ENCODE results near the gene MEX3C.

DNA sequence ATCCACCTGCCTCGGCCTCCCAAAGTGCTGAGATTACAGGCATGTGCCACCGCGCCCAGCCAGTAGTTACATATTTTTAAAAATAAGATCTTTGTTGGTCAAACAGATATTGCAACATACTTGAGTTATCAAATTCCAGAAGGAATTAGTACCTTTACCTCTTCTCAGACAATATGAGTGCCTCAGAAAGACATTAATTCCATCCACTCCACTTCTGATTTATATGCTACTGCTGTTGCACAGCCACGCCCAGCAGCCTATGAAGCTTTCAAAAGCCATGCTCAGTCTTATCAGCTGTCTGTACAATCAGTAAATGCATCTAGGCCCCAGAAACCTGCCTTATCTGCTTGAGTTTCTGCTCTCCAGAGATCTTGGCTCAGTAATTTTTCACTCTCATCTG, 47.8 kb downstream of the MEX3C start:
- TF ChIP-seq, protein P1, sequence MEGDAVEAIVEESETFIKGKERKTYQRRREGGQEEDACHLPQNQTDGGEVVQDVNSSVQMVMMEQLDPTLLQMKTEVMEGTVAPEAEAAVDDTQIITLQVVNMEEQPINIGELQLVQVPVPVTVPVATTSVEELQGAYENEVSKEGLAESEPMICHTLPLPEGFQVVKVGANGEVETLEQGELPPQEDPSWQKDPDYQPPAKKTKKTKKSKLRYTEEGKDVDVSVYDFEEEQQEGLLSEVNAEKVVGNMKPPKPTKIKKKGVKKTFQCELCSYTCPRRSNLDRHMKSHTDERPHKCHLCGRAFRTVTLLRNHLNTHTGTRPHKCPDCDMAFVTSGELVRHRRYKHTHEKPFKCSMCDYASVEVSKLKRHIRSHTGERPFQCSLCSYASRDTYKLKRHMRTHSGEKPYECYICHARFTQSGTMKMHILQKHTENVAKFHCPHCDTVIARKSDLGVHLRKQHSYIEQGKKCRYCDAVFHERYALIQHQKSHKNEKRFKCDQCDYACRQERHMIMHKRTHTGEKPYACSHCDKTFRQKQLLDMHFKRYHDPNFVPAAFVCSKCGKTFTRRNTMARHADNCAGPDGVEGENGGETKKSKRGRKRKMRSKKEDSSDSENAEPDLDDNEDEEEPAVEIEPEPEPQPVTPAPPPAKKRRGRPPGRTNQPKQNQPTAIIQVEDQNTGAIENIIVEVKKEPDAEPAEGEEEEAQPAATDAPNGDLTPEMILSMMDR (IDR thresholded peaks at IDR 0.05) = no peak
- no peak for TF ChIP-seq EP300 (IDR thresholded peaks at IDR 0.05)
